Suprapubic skin (tissue), 4 donors: ENCODE data around the gene DENR.

Source experiments
- CTCF ChIP-seq, 2 donors: fragments of 200-600 bp in 1 of 2; fragments of 450-650 bp in 1 of 2; sonication (generic) in 1 of 2; IDR thresholded peaks; one replicate each; pipeline ENCODE4 v1.5.1; 2016 to 2019; ENCODE audit warnings: antibody characterized with exemption in 2 of 2, mild to moderate bottlenecking in 1 of 2, moderate library complexity in 1 of 2
- EP300 ChIP-seq: sonication (generic); formaldehyde crosslinking; IDR thresholded peaks from one replicate; pipeline ENCODE4 v1.6.1; 2017; ENCODE audit warnings: antibody characterized with exemption
- POLR2A ChIP-seq, 2 donors: fragments of 450-650 bp; IDR thresholded peaks; one replicate each; pipeline ENCODE4 v1.6.1; 2017; ENCODE audit warnings: antibody characterized with exemption in 2 of 2, mild to moderate bottlenecking in 2 of 2, moderate library complexity in 2 of 2
- POLR2AphosphoS5 ChIP-seq, 3 donors: sonication (generic); formaldehyde crosslinking; IDR thresholded peaks; one replicate each; pipeline ENCODE4 v1.6.1; 2017; ENCODE audit warnings: antibody characterized with exemption in 3 of 3

- TF ChIP-seq CTCF (IDR thresholded peaks at IDR 0.05) (peak; percentile 58 to 63), POLR2A (IDR thresholded peaks at IDR 0.05) (no peak), POLR2AphosphoS5 (IDR thresholded peaks at IDR 0.05) (no peak), EP300 (no peak)
Measured at GRCh38 chr12:122793685-122794106, 41.1 kb downstream of the DENR start.
